CD14-positive monocyte (primary cell): ENCODE results near the gene DDX10. TPM values are rescaled to one million over a fixed set of nuclear protein-coding genes. Genes with fewer than 3 reads are reported as not detected.

ENCODE experiments used
- DNase-seq, 3 donors: peaks; one replicate each; pipeline ENCODE4 v3.0.0-alpha.2; 2011 to 2022
- H2AFZ ChIP-seq: 2 replicates; pipeline ENCODE4 v1.6.0; 2012; ENCODE audit warnings: mild to moderate bottlenecking, low read depth, low read length, inconsistent platforms; ENCODE audit not compliant: insufficient read depth, poor library complexity, severe bottlenecking
- H3K27ac ChIP-seq, 2 donors: 1 replicate in 1 of 2; 2 replicates in 1 of 2; pipeline ENCODE4 v1.5.1; 2012 to 2013; ENCODE audit warnings: low read length in 2 of 2, control low read depth in 1 of 2, inconsistent platforms in 1 of 2, low read depth in 1 of 2, mild to moderate bottlenecking in 1 of 2
- H3K27me3 ChIP-seq, 2 donors: one replicate each; pipeline versions ENCODE4 v1.6.0 to v1.6.1; 2011 to 2013; ENCODE audit warnings: low read length in 2 of 2; ENCODE audit not compliant: control insufficient read depth in 2 of 2, insufficient read depth in 2 of 2
- H3K36me3 ChIP-seq, 2 donors: replicated peaks in 1 of 2; 1 replicate in 1 of 2; 2 replicates in 1 of 2; pipeline versions ENCODE4 v1.5.1 to v1.6.1; 2012 to 2013; ENCODE audit warnings: low read length in 2 of 2, control low read depth in 1 of 2, inconsistent platforms in 1 of 2, mild to moderate bottlenecking in 1 of 2; ENCODE audit not compliant: insufficient read depth in 2 of 2, control insufficient read depth in 1 of 2
- H3K4me1 ChIP-seq, 2 donors: 1 replicate in 1 of 2; 2 replicates in 1 of 2; pipeline versions ENCODE4 v1.5.1 to v1.6.1; 2012 to 2013; ENCODE audit warnings: low read length in 2 of 2, control low read depth in 1 of 2, inconsistent platforms in 1 of 2, mild to moderate bottlenecking in 1 of 2, moderate library complexity in 1 of 2; ENCODE audit not compliant: insufficient read depth in 2 of 2, control insufficient read depth in 1 of 2
- H3K4me2 ChIP-seq: replicated peaks from 2 replicates; pipeline ENCODE3; 2012; ENCODE audit warnings: low read length, moderate library complexity, mild to moderate bottlenecking; ENCODE audit not compliant: poor library complexity, severe bottlenecking; ENCODE audit errors: extremely low read depth
- H3K4me3 ChIP-seq, 3 experiments: fragments of 200-600 bp in 1 of 3; sonication (generic) in 1 of 3; replicated peaks in 1 of 3; 1 replicate in 2 of 3; 2 replicates in 1 of 3; pipeline ENCODE4 v1.5.1; 2011 to 2013; ENCODE audit warnings: low read length in 3 of 3, mild to moderate bottlenecking in 3 of 3, control low read depth in 2 of 3, low read depth in 2 of 3, inconsistent platforms in 1 of 3, moderate library complexity in 1 of 3
- H3K79me2 ChIP-seq: 2 replicates; pipeline ENCODE4 v1.6.0; 2012; ENCODE audit warnings: mild to moderate bottlenecking, control low read depth, inconsistent platforms, low read length, moderate library complexity; ENCODE audit not compliant: insufficient read depth
- H3K9ac ChIP-seq: 2 replicates; pipeline ENCODE4 v1.6.0; 2017; ENCODE audit warnings: low read length, mild to moderate bottlenecking; ENCODE audit not compliant: insufficient read depth, poor library complexity, severe bottlenecking
- H3K9me3 ChIP-seq, 2 donors: replicated peaks in 1 of 2; 1 replicate in 1 of 2; 2 replicates in 1 of 2; pipeline versions ENCODE4 v1.5.1 to v1.6.1; 2012 to 2013; ENCODE audit warnings: low read length in 2 of 2, control low read depth in 1 of 2; ENCODE audit not compliant: control insufficient read depth in 1 of 2, insufficient read depth in 1 of 2
- H4K20me1 ChIP-seq: 2 replicates; pipeline ENCODE4 v1.6.0; 2012; ENCODE audit warnings: mild to moderate bottlenecking, low read length, control low read depth, moderate library complexity; ENCODE audit not compliant: insufficient read depth
- H3K27ac Mint-ChIP-seq, 7 donors: one replicate each; pipeline ENCODE4 v1.8.0; 2020; ENCODE audit warnings: mild to moderate bottlenecking in 7 of 7, mixed read lengths in 7 of 7, moderate library complexity in 6 of 7, inconsistent platforms in 2 of 7
- H3K27me3 Mint-ChIP-seq, 3 donors: one replicate each; pipeline ENCODE4 v1.8.0; 2021 to 2022; ENCODE audit warnings: low read depth in 3 of 3, mild to moderate bottlenecking in 3 of 3, mixed read lengths in 3 of 3, moderate library complexity in 3 of 3, inconsistent platforms in 1 of 3
- H3K36me3 Mint-ChIP-seq, 2 donors: one replicate each; pipeline ENCODE4 v1.8.0; 2020; ENCODE audit warnings: mixed read lengths in 2 of 2, inconsistent platforms in 1 of 2, mild to moderate bottlenecking in 1 of 2
- H3K4me1 Mint-ChIP-seq: one replicate; pipeline ENCODE4 v1.8.0; 2020; ENCODE audit warnings: mild to moderate bottlenecking, mixed read lengths
- H3K4me3 Mint-ChIP-seq, 2 donors: one replicate each; pipeline ENCODE4 v1.8.0; 2020; ENCODE audit warnings: mild to moderate bottlenecking in 2 of 2, mixed read lengths in 2 of 2, moderate library complexity in 1 of 2
- H3K9me3 Mint-ChIP-seq, 7 donors: one replicate each; pipeline ENCODE4 v1.8.0; 2020 to 2022; ENCODE audit warnings: mixed read lengths in 7 of 7, mild to moderate bottlenecking in 6 of 7, moderate library complexity in 6 of 7, inconsistent platforms in 2 of 7
- CTCF ChIP-seq: fragments of 200-600 bp; IDR thresholded peaks from one replicate; pipeline ENCODE4 v1.8.0; 2022; ENCODE audit warnings: antibody characterized with exemption, mild to moderate bottlenecking
- WGBS: methylation state at CpG from one replicate; pipeline ENCODE4 v1.1.5; 2013; ENCODE audit warnings: missing lambda C conversion rate; ENCODE audit not compliant: insufficient coverage; 5-methylcytosine and 5-hydroxymethylcytosine counted together
- intact Hi-C, 2 donors: fragments of 100-400 bp; cut with micrococcal nuclease; formaldehyde crosslinking; loops; one replicate each; pipeline versions ENCODE4 v1.15.0 to v1.15.1; 2023
- polyA plus RNA-seq, 3 donors: library from polyadenylated mRNA; depleted of rRNA in 1 of 3; unstranded in 2 of 3; stranded (reverse) in 1 of 3; fragments of 300-500 nt in 2 of 3; fragments of >200 nt in 1 of 3; fragmentation: Illumina TruSeq in 2 of 3; gene quantifications; 1 replicate in 2 of 3; 2 replicates in 1 of 3; pipeline ENCODE4 v1.2.3, GENCODE V29; 2012 to 2021

DDX10 gene
- polyA plus RNA-seq, 3 donors = 5.0 to 6.3 (median 5.3) TPM

- Histone ChIP-seq H4K20me1 (no peaks in the 10 kb centered on the region), H3K9me3 (no peaks in the 10 kb centered on the region), H3K9ac (no peak overlapping the region), H3K27ac (no peak overlapping the region), H3K4me2 (no peak overlapping the region), H3K79me2 (no peaks in the 10 kb centered on the region), H3K36me3 (no peaks in the 10 kb centered on the region), H3K4me3 (no peak overlapping the region), H3K4me1 (peaks cover 4 to 9% of the 10 kb centered on the region in 2 donors), H2AFZ (no peak overlapping the region), H3K27me3 (no peaks in the 10 kb centered on the region)
- no peak for TF ChIP-seq CTCF
- H3K27ac Mint-ChIP-seq = no peak overlapping the region
- peaks cover 0 to 1% (median 0%) of the 10 kb centered on the region in 3 donors for H3K27me3 Mint-ChIP-seq
- no peaks in the 10 kb centered on the region for H3K36me3 Mint-ChIP-seq
- no peak for DNase-seq
- WGBS = 96% methylated on average over 3 of the region's 3 CpGs
- H3K4me3 Mint-ChIP-seq = no peak overlapping the region
- intact Hi-C loops = no loop called here
- peaks cover 8% of the 10 kb centered on the region for H3K4me1 Mint-ChIP-seq
- H3K9me3 Mint-ChIP-seq = peaks cover 0 to 7% (median 5%) of the 10 kb centered on the region in 7 donors
Observed at GRCh38 chr11:108959874-108960273, 295.0 kb downstream of the DDX10 start.

DNA sequence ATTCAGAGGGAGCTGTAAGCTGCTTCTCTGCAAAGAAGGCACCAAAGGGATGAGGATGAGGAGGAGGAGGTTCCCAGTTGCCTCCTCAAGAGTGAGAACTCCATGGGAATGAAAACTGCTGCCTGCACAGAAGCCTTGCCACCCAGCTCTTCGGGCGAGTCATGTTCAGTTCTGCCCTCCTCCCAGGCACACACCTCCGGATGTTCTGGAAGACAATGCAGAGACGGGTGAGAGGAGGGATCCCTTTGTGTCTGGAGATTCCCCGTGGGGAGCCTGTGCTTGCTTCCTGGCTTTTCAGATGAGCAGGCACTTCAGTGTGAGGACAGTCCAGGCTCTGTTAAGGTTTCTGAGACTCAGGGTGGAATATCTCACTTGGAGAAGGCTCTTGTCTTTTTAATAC lies 295.6 kb downstream of the DDX10 start:
- Histone ChIP-seq H3K9me3 (no peaks in the 10 kb centered on the region), H3K4me1 (peaks cover 11 to 12% of the 10 kb centered on the region in 2 donors), H3K79me2 (no peaks in the 10 kb centered on the region), H3K27ac (no peak overlapping the region), H3K4me2 (no peak overlapping the region), H3K27me3 (no peaks in the 10 kb centered on the region), H3K36me3 (no peaks in the 10 kb centered on the region), H2AFZ (peak overlapping the region; percentile 73), H3K9ac (no peak overlapping the region), H3K4me3 (no peak overlapping the region), H4K20me1 (no peaks in the 10 kb centered on the region)
- Mint-ChIP-seq H3K9me3 (peaks cover 0 to 7% (median 2%) of the 10 kb centered on the region in 7 donors), H3K4me1 (peaks cover 12% of the 10 kb centered on the region), H3K36me3 (no peaks in the 10 kb centered on the region), H3K4me3 (no peak overlapping the region), H3K27ac (peak overlapping the region in 1 of 7 donors; percentile 59), H3K27me3 (peaks cover 0 to 2% (median 1%) of the 10 kb centered on the region in 3 donors)
- 86% methylated on average over 4 of the region's 5 CpGs for WGBS
- DNase-seq = no peak
- intact Hi-C loops = no loop called here
- TF ChIP-seq CTCF = no peak
